Uterus (tissue), 2 donors: Measurements from ENCODE around the gene CKMT2.

Source experiments
- POLR2A ChIP-seq, 2 donors: fragments of 450-650 bp; IDR thresholded peaks; one replicate each; pipeline ENCODE4 v1.6.1; 2016; ENCODE audit warnings: antibody characterized with exemption in 2 of 2, mild to moderate bottlenecking in 1 of 2, moderate library complexity in 1 of 2
- TF ChIP-seq, protein P1 (sequence below), 4 experiments: fragments of 200-600 bp in 2 of 4; fragments of 450-650 bp in 2 of 4; sonication (generic) in 2 of 4; IDR thresholded peaks; one replicate each; pipeline ENCODE4 v1.5.1; 2016 to 2019; ENCODE audit warnings: antibody characterized with exemption in 4 of 4, mild to moderate bottlenecking in 2 of 4, moderate library complexity in 1 of 4

DNA sequence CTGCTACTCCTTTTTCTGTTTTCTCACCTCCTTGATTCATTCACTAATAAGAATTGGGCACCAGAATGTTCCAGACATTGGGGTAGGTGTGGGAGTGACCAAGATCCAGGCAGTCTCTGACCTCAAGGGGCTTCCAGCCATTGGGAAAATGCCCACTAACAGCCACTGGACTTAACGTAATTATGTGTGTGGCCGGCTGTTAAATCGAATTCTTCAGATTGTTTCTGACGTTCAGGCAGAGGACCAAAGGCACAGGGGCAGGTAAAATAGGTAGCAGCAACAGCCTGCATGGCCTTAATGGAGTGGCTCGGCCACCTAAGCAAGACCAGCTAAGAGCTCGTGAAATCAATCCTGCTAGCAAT lies 48.4 kb upstream of the CKMT2 start:
- TF ChIP-seq, protein P1, sequence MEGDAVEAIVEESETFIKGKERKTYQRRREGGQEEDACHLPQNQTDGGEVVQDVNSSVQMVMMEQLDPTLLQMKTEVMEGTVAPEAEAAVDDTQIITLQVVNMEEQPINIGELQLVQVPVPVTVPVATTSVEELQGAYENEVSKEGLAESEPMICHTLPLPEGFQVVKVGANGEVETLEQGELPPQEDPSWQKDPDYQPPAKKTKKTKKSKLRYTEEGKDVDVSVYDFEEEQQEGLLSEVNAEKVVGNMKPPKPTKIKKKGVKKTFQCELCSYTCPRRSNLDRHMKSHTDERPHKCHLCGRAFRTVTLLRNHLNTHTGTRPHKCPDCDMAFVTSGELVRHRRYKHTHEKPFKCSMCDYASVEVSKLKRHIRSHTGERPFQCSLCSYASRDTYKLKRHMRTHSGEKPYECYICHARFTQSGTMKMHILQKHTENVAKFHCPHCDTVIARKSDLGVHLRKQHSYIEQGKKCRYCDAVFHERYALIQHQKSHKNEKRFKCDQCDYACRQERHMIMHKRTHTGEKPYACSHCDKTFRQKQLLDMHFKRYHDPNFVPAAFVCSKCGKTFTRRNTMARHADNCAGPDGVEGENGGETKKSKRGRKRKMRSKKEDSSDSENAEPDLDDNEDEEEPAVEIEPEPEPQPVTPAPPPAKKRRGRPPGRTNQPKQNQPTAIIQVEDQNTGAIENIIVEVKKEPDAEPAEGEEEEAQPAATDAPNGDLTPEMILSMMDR (IDR thresholded peaks at IDR 0.05) = no peak
- no peak for TF ChIP-seq POLR2A (IDR thresholded peaks at IDR 0.05)
